Kasumi-1 (cell line): ENCODE data around the gene ACP7.
A peak's percentile ranks its signal among the peaks of the same experiment; 100 is the strongest.
"Not testable (repeated sequence)": the region's sequence is repeated elsewhere in the genome, so short reads cannot be mapped to it uniquely, and the experiment has no call there.

Experiments
- DNase-seq, 2 experiments: peaks; one replicate each; lab custom pipeline; 2025; lab: John Stamatoyannopoulos, UW

The ACP7 gene

GRCh38 chr19:39083983-39084731, at the start of gene ACP7:
ACP7 (plus strand) TSS chr19:39084368; CDS start chr19:39085270, 902 bp downstream.
- no peak for DNase-seq

- DNase-seq, result no peak
Measured at GRCh38 chr19:39036581-39036980, 47.6 kb upstream of the ACP7 start.

GRCh38 chr19:39037194-39037593, 47.0 kb upstream of the ACP7 start:
- no peak for DNase-seq

GRCh38 chr19:39038098-39038497, 46.1 kb upstream of the ACP7 start:
- no peak for DNase-seq

- DNase-seq, result no peak
Measured at GRCh38 chr19:39045506-39045905, 38.7 kb upstream of the ACP7 start.

GRCh38 chr19:39046037-39046821, 37.9 kb upstream of the ACP7 start:
- no peak for DNase-seq

GRCh38 chr19:39047073-39047472, 37.1 kb upstream of the ACP7 start:
- DNase-seq, result no peak

- DNase-seq, result peak; percentile 12 to 25
Measured at GRCh38 chr19:39052243-39052746, 31.9 kb upstream of the ACP7 start.

- DNase-seq, result no peak
Measured at GRCh38 chr19:39052846-39053245, 31.3 kb upstream of the ACP7 start.

GRCh38 chr19:39053276-39054090, 30.7 kb upstream of the ACP7 start:
- DNase-seq, result no peak

GRCh38 chr19:39054091-39054470, 30.1 kb upstream of the ACP7 start:
- no peak for DNase-seq

- DNase-seq, result no peak
Measured at GRCh38 chr19:39057615-39058014, 26.6 kb upstream of the ACP7 start.

GRCh38 chr19:39059302-39059701, 24.9 kb upstream of the ACP7 start:
- no peak for DNase-seq

- no peak for DNase-seq
Measured at GRCh38 chr19:39060171-39060570, 24.0 kb upstream of the ACP7 start.

GRCh38 chr19:39064405-39064804, 19.8 kb upstream of the ACP7 start:
- no peak for DNase-seq

- no peak for DNase-seq
Measured at GRCh38 chr19:39065928-39066327, 18.2 kb upstream of the ACP7 start.

GRCh38 chr19:39067104-39067503, 17.1 kb upstream of the ACP7 start:
- DNase-seq, result no peak

- DNase-seq, result not testable (repeated sequence)
Measured at GRCh38 chr19:39068259-39068658, 15.9 kb upstream of the ACP7 start.

GRCh38 chr19:39070888-39071287, 13.3 kb upstream of the ACP7 start:
- DNase-seq, result no peak

- DNase-seq, result no peak
Measured at GRCh38 chr19:39074205-39074692, 9.9 kb upstream of the ACP7 start.

GRCh38 chr19:39074942-39075341, 9.2 kb upstream of the ACP7 start:
- DNase-seq, result no peak

GRCh38 chr19:39077323-39077722, 6.8 kb upstream of the ACP7 start:
- no peak for DNase-seq
